Upper lobe of left lung (tissue), 6 donors: ENCODE data around the gene SMAD7. TPM values are rescaled to one million over a fixed set of nuclear protein-coding genes. Genes with fewer than 3 reads are reported as not detected.

ENCODE experiments used
- ATAC-seq, 2 donors: fragments of 200-7000 bp; cut with Tn5 transposase; one replicate each; pipeline ENCODE4 v1.9.1; 2022; ENCODE audit warnings: mild to moderate bottlenecking in 2 of 2, moderate library complexity in 2 of 2; ENCODE audit not compliant: low FRiP score in 2 of 2
- DNase-seq, 2 donors: peaks; one replicate each; pipeline ENCODE4 v3.0.0-alpha.2; 2019 to 2020
- H3K27ac ChIP-seq, 4 donors: fragments of 200-600 bp; sonication (generic); one replicate each; pipeline ENCODE4 v1.5.1; 2016 to 2019
- H3K27me3 ChIP-seq, 4 donors: fragments of 200-600 bp; sonication (generic); one replicate each; pipeline ENCODE4 v1.5.1; 2017 to 2019
- H3K36me3 ChIP-seq, 4 donors: fragments of 200-600 bp; sonication (generic); one replicate each; pipeline ENCODE4 v1.5.1; 2016 to 2019
- H3K4me1 ChIP-seq, 4 donors: fragments of 200-600 bp; sonication (generic); one replicate each; pipeline ENCODE4 v1.5.1; 2018 to 2019
- H3K4me3 ChIP-seq, 4 donors: fragments of 200-600 bp; sonication (generic); one replicate each; pipeline ENCODE4 v1.5.1; 2017 to 2019; ENCODE audit warnings: mild to moderate bottlenecking in 2 of 4, moderate library complexity in 1 of 4
- H3K9me3 ChIP-seq, 4 donors: fragments of 200-600 bp; sonication (generic); one replicate each; pipeline ENCODE4 v1.5.1; 2018 to 2019
- CTCF ChIP-seq, 6 experiments: fragments of 450-650 bp in 4 of 6; fragments of 200-600 bp in 2 of 6; sonication (generic) in 2 of 6; IDR thresholded peaks; one replicate each; pipeline ENCODE4 v1.5.1; 2016 to 2019; ENCODE audit warnings: antibody characterized with exemption in 6 of 6
- EP300 ChIP-seq, 4 donors: sonication (generic); formaldehyde crosslinking; IDR thresholded peaks; one replicate each; pipeline ENCODE4 v1.5.1; 2017; ENCODE audit warnings: antibody characterized with exemption in 4 of 4, control low read depth in 2 of 4
- POLR2A ChIP-seq, 4 donors: fragments of 450-650 bp; IDR thresholded peaks; one replicate each; pipeline ENCODE4 v1.5.1; 2016 to 2017; ENCODE audit warnings: antibody characterized with exemption in 4 of 4, mild to moderate bottlenecking in 2 of 4
- POLR2AphosphoS5 ChIP-seq, 2 donors: sonication (generic); formaldehyde crosslinking; IDR thresholded peaks; one replicate each; pipeline ENCODE4 v1.5.1; 2017; ENCODE audit warnings: antibody characterized with exemption in 2 of 2
- WGBS, 2 donors: methylation state at CpG; one replicate each; pipeline ENCODE4 v1.1.5; 2017 to 2018; 5-methylcytosine and 5-hydroxymethylcytosine counted together
- total RNA-seq, 6 donors: library from RNA; depleted of rRNA in 4 of 6; stranded (reverse); fragments of >200 nt in 4 of 6; gene quantifications; one replicate each; pipeline versions ENCODE4 v1.1.0 to v1.2.1, GENCODE V29; 2016 to 2021
- donor health status: DM: no; HTN: no; CAD: no; lungs with moderate emphysema.
- donor health status: DM: no; HTN: yes; CAD: no; lungs with severe emphysema.

The SMAD7 gene
- total RNA-seq, 6 donors from 2014 or later, result 39.6 to 89.0 (median 61.5) TPM

- peak overlapping the region; percentile 80 to 97 (median 96) for H3K27ac ChIP-seq
- peaks cover 90 to 100% (median 95%) of the 10 kb centered on the region in 4 donors for H3K4me1 ChIP-seq
- H3K27me3 ChIP-seq, result no peaks in the 10 kb centered on the region
- H3K36me3 ChIP-seq, result peaks cover 0 to 41% (median 13%) of the 10 kb centered on the region in 4 donors
- H3K4me3 ChIP-seq, result peak overlapping the region in 3 of 4 donors; percentile 78 to 97 (median 92)
- no peak for TF ChIP-seq POLR2A (IDR thresholded peaks at IDR 0.05)
- peak; percentile 11 to 29 for TF ChIP-seq POLR2AphosphoS5 (IDR thresholded peaks at IDR 0.05)
- TF ChIP-seq CTCF (IDR thresholded peaks at IDR 0.05), result no peak
- TF ChIP-seq EP300 (IDR thresholded peaks at IDR 0.05), result no peak
- H3K9me3 ChIP-seq, result no peaks in the 10 kb centered on the region
- WGBS, 2 donors, result 37 to 51% methylated on average over 12 of the region's 12 CpGs
- peak in 1 of 2 donors; percentile 70 for DNase-seq
- ATAC-seq, result peak in 1 of 2 donors; percentile 49
Observed at GRCh38 chr18:48942554-48943261, 8.1 kb downstream of the SMAD7 start.

- Histone ChIP-seq H3K4me1 (peaks cover 96 to 100% (median 98%) of the 10 kb centered on the region in 4 donors), H3K9me3 (no peaks in the 10 kb centered on the region), H3K4me3 (peak overlapping the region in 3 of 4 donors; percentile 2 to 97 (median 22)), H3K27me3 (no peaks in the 10 kb centered on the region), H3K36me3 (peaks cover 0 to 36% (median 13%) of the 10 kb centered on the region in 4 donors), H3K27ac (peak overlapping the region; percentile 80 to 97 (median 96))
- WGBS, 2 donors, result 43 to 60% methylated on average over 8 of the region's 8 CpGs
- no peak for ATAC-seq
- DNase-seq, result no peak
- no peak for TF ChIP-seq CTCF (IDR thresholded peaks at IDR 0.05)
- no peak for TF ChIP-seq EP300 (IDR thresholded peaks at IDR 0.05)
- no peak for TF ChIP-seq POLR2AphosphoS5 (IDR thresholded peaks at IDR 0.05)
- no peak for TF ChIP-seq POLR2A (IDR thresholded peaks at IDR 0.05)
Observed at GRCh38 chr18:48942086-48942485, 8.7 kb downstream of the SMAD7 start.

- no peak for ATAC-seq
- DNase-seq, result no peak
- H3K36me3 ChIP-seq, result peaks cover 0 to 36% (median 13%) of the 10 kb centered on the region in 4 donors
Observed at GRCh38 chr18:48941672-48942071, 9.1 kb downstream of the SMAD7 start.

GRCh38 chr18:48940854-48941611 is 9.7 kb downstream of the SMAD7 start:
- Histone ChIP-seq H3K27ac (peak overlapping the region; percentile 80 to 97 (median 96)), H3K36me3 (peaks cover 0 to 34% (median 13%) of the 10 kb centered on the region in 4 donors)

More at GRCh38 chr18:48941672-48942071, 9.1 kb downstream of the SMAD7 start:
- 36 to 61% methylated on average over 7 of the region's 7 CpGs for WGBS, 2 donors
- Histone ChIP-seq H3K9me3 (no peaks in the 10 kb centered on the region), H3K27me3 (no peaks in the 10 kb centered on the region), H3K4me1 (peaks cover 99 to 100% (median 100%) of the 10 kb centered on the region in 4 donors), H3K4me3 (peak overlapping the region in 3 of 4 donors; percentile 2 to 97 (median 22)), H3K27ac (peak overlapping the region; percentile 80 to 97 (median 96))
- no peak for TF ChIP-seq EP300 (IDR thresholded peaks at IDR 0.05)
- TF ChIP-seq POLR2A (IDR thresholded peaks at IDR 0.05), result no peak
- no peak for TF ChIP-seq POLR2AphosphoS5 (IDR thresholded peaks at IDR 0.05)
- TF ChIP-seq CTCF (IDR thresholded peaks at IDR 0.05), result no peak

More at GRCh38 chr18:48940854-48941611, 9.7 kb downstream of the SMAD7 start:
- TF ChIP-seq EP300 (IDR thresholded peaks at IDR 0.05) (no peak), POLR2AphosphoS5 (IDR thresholded peaks at IDR 0.05) (peak; percentile 19 to 43)
- Histone ChIP-seq H3K4me3 (peak overlapping the region in 2 of 4 donors; percentile 22 to 97), H3K27me3 (no peaks in the 10 kb centered on the region), H3K4me1 (peaks cover 99 to 100% (median 100%) of the 10 kb centered on the region in 4 donors), H3K9me3 (no peaks in the 10 kb centered on the region)
- 26 to 27% methylated on average over 14 of the region's 14 CpGs for WGBS, 2 donors
- no peak for ATAC-seq
- DNase-seq, result peak in 1 of 2 donors; percentile 72
